Activated CD8-positive, alpha-beta memory T cell treated with anti-CD3 and anti-CD28 coated beads for 1 hour (primary cell): ENCODE data around the gene CKS1B.

Source experiments
- DNase-seq, 2 donors: peaks; one replicate each; pipeline ENCODE4 v3.0.0-alpha.2; 2020; ENCODE audit warnings: low read depth in 1 of 2; ENCODE audit errors: extremely low read depth in 1 of 2

CKS1B gene

GRCh38 chr1:155000411-155000725 is 25.9 kb downstream of the CKS1B start:
- DNase-seq: no peak

GRCh38 chr1:155000726-155001424 is 26.4 kb downstream of the CKS1B start:
- DNase-seq: peak; percentile 48 to 67

GRCh38 chr1:155001425-155001674 is 26.9 kb downstream of the CKS1B start:
- no peak for DNase-seq

- peak; percentile 93 to 96 for DNase-seq
Observed at GRCh38 chr1:155001675-155002463, 27.4 kb downstream of the CKS1B start.

- no peak for DNase-seq
Observed at GRCh38 chr1:155002464-155003226, 28.2 kb downstream of the CKS1B start, which contains the start of gene ZBTB7B. TSS of gene ZBTB7B (plus strand) at chr1:155002802. CDS start at chr1:155014661, 11,859 bp downstream.

- DNase-seq: no peak
Observed at GRCh38 chr1:155003227-155003765, 28.8 kb downstream of the CKS1B start.

- DNase-seq: no peak
Observed at GRCh38 chr1:155003766-155004351, 29.4 kb downstream of the CKS1B start.

GRCh38 chr1:155004352-155005075 is 30.0 kb downstream of the CKS1B start:
- no peak for DNase-seq

- no peak for DNase-seq
Observed at GRCh38 chr1:155005076-155006011, 30.9 kb downstream of the CKS1B start.

GRCh38 chr1:155006601-155007101 is 32.2 kb downstream of the CKS1B start:
- no peak for DNase-seq

GRCh38 chr1:155007251-155007828 is 32.9 kb downstream of the CKS1B start:
- no peak for DNase-seq

GRCh38 chr1:155008015-155008941 is 33.8 kb downstream of the CKS1B start:
- no peak for DNase-seq

- no peak for DNase-seq
Observed at GRCh38 chr1:155009221-155009711, 34.8 kb downstream of the CKS1B start.

GRCh38 chr1:155009742-155010141 is 35.3 kb downstream of the CKS1B start:
- no peak for DNase-seq

GRCh38 chr1:155010211-155010918 is 35.9 kb downstream of the CKS1B start:
- DNase-seq: no peak

GRCh38 chr1:155011004-155011416 is 36.5 kb downstream of the CKS1B start:
- DNase-seq: no peak

GRCh38 chr1:155011437-155012025 is 37.0 kb downstream of the CKS1B start:
- no peak for DNase-seq
